Left lobe of liver (tissue), 2 donors: ENCODE measurements around the gene ARSA. TPM values are rescaled to one million over a fixed set of nuclear protein-coding genes. Genes with fewer than 3 reads are reported as not detected.

Experiments
- ATAC-seq: fragments of 200-7000 bp; cut with Tn5 transposase; one replicate; pipeline ENCODE4 v1.9.1; 2020; ENCODE audit warnings: mild to moderate bottlenecking, moderate library complexity
- DNase-seq: peaks from one replicate; pipeline ENCODE4 v3.0.0-alpha.2; 2020; ENCODE audit warnings: low spot score
- total RNA-seq: library from RNA; stranded (reverse); gene quantifications from one replicate; pipeline ENCODE4 v1.2.1, GENCODE V29; 2021
- donor health status: DM: no; HTN: no; CAD: no; lungs with moderate emphysema.
- donor health status: DM: no; HTN: yes; CAD: no.

ARSA gene
- total RNA-seq, 1 donor from 2014 or later = 49.0 TPM

- ATAC-seq = peak; percentile 93
These were observed 45.3 kb downstream of the ARSA start, which contains the start of gene CHKB for GRCh38 chr22:50582493-50583293. TSS of gene CHKB (minus strand) at chr22:50582849. CDS start at chr22:50582781, 68 bp downstream.

GRCh38 chr22:50581950-50582492 lies 45.9 kb downstream of the ARSA start:
- ATAC-seq (no peak), DNase-seq (no peak)

More at GRCh38 chr22:50582493-50583293, 45.3 kb downstream of the ARSA start, which contains the start of gene CHKB:
- DNase-seq = peak; percentile 99

GRCh38 chr22:50581031-50581949 lies 46.7 kb downstream of the ARSA start:
- ATAC-seq (no peak), DNase-seq (no peak)

GRCh38 chr22:50579752-50580151 lies 48.2 kb downstream of the ARSA start:
- ATAC-seq (no peak), DNase-seq (no peak)

- ATAC-seq (no peak), DNase-seq (no peak)
These were observed 49.1 kb downstream of the ARSA start for GRCh38 chr22:50578776-50579310.

GRCh38 chr22:50577987-50578775 lies 49.8 kb downstream of the ARSA start, which contains the start of gene CPT1B:
TSS of gene CPT1B (minus strand) at chr22:50578427. CDS start at chr22:50577915, 512 bp downstream.
- DNase-seq (no peak), ATAC-seq (no peak)

- no peak for DNase-seq
- no peak for ATAC-seq
These were observed 50.3 kb downstream of the ARSA start for GRCh38 chr22:50577697-50577986.

GRCh38 chr22:50576806-50577696 lies 50.9 kb downstream of the ARSA start:
- DNase-seq (no peak), ATAC-seq (no peak)

- ATAC-seq (peak; percentile 52), DNase-seq (no peak)
These were observed 51.9 kb downstream of the ARSA start for GRCh38 chr22:50576070-50576469.

GRCh38 chr22:50575426-50575941 lies 52.5 kb downstream of the ARSA start:
- ATAC-seq = no peak
- DNase-seq = no peak

Other genes starting within 250 kb of the ARSA start
- 31.2 TPM for gene SBF1, start 153.1 kb downstream of the ARSA start, total RNA-seq
- 1.3 TPM for gene ADM2, start 146.6 kb downstream of the ARSA start, total RNA-seq
- gene MIOX, start 141.3 kb downstream of the ARSA start, total RNA-seq = not detected
- 50.2 TPM for gene LMF2, start 120.5 kb downstream of the ARSA start, total RNA-seq
- gene NCAPH2, start 119.9 kb downstream of the ARSA start, total RNA-seq = 18.8 TPM
- gene SCO2, start 102.6 kb downstream of the ARSA start, total RNA-seq = not detected
- gene TYMP, start 98.1 kb downstream of the ARSA start, total RNA-seq = 80.0 TPM
- gene KLHDC7B, start 82.3 kb downstream of the ARSA start, total RNA-seq = 0.05 TPM
- 0.45 TPM for gene SYCE3, start 65.2 kb downstream of the ARSA start, total RNA-seq
- gene CPT1B, start 49.7 kb downstream of the ARSA start, total RNA-seq = 24.7 TPM
- 32.6 TPM for gene CHKB, start 45.3 kb downstream of the ARSA start, total RNA-seq
- gene MAPK8IP2, start 27.4 kb downstream of the ARSA start, total RNA-seq = 0.53 TPM
- gene SHANK3, start 44.7 kb upstream of the ARSA start, total RNA-seq = 22.8 TPM
- gene ACR, start 110.1 kb upstream of the ARSA start, total RNA-seq = 0.83 TPM
- 11.1 TPM for gene RABL2B, start 155.5 kb upstream of the ARSA start, total RNA-seq